ENCODE results near the gene NFATC2.
"Not testable (repeated sequence)": the region's sequence is repeated elsewhere in the genome, so short reads cannot be mapped to it uniquely, and the experiment has no call there.

Gene NFATC2

GRCh38 chr20:51359947-51360346 is 182.6 kb downstream of the NFATC2 start:
- DNase-seq (ENCODE audit: low read depth in 3 of 3): no peak

- no peak for DNase-seq (ENCODE audit: low read depth in 3 of 3)
These were observed 183.1 kb downstream of the NFATC2 start for GRCh38 chr20:51359401-51359800.

GRCh38 chr20:51358032-51358724 is 184.3 kb downstream of the NFATC2 start:
- DNase-seq (ENCODE audit: low read depth in 3 of 3): no peak

- no peak for DNase-seq (ENCODE audit: low read depth in 3 of 3)
These were observed 185.0 kb downstream of the NFATC2 start for GRCh38 chr20:51357543-51357942.

GRCh38 chr20:51356871-51357270 is 185.6 kb downstream of the NFATC2 start:
- DNase-seq (ENCODE audit: low read depth in 3 of 3): no peak

GRCh38 chr20:51354769-51355319 is 187.7 kb downstream of the NFATC2 start:
- no peak for DNase-seq (ENCODE audit: low read depth in 3 of 3)

GRCh38 chr20:51354191-51354768 is 188.2 kb downstream of the NFATC2 start:
- no peak for DNase-seq (ENCODE audit: low read depth in 3 of 3)

- no peak for DNase-seq (ENCODE audit: low read depth in 3 of 3)
These were observed 189.0 kb downstream of the NFATC2 start for GRCh38 chr20:51353491-51353890.

GRCh38 chr20:51352791-51353190 is 189.7 kb downstream of the NFATC2 start:
- DNase-seq (ENCODE audit: low read depth in 3 of 3): no peak

GRCh38 chr20:51350941-51351631 is 191.4 kb downstream of the NFATC2 start:
- no peak for DNase-seq (ENCODE audit: low read depth in 3 of 3)

- no peak for DNase-seq (ENCODE audit: low read depth in 3 of 3)
These were observed 193.6 kb downstream of the NFATC2 start for GRCh38 chr20:51348876-51349275.

GRCh38 chr20:51347831-51348230 is 194.7 kb downstream of the NFATC2 start:
- no peak for DNase-seq (ENCODE audit: low read depth in 3 of 3)

- no peak for DNase-seq (ENCODE audit: low read depth in 3 of 3)
These were observed 195.6 kb downstream of the NFATC2 start for GRCh38 chr20:51346686-51347485.

GRCh38 chr20:51345601-51346101 is 196.9 kb downstream of the NFATC2 start:
- no peak for DNase-seq (ENCODE audit: low read depth in 3 of 3)

- not testable (repeated sequence) for DNase-seq (ENCODE audit: low read depth in 3 of 3)
These were observed 198.7 kb downstream of the NFATC2 start for GRCh38 chr20:51343802-51344201.

- no peak for DNase-seq (ENCODE audit: low read depth in 3 of 3)
These were observed 199.8 kb downstream of the NFATC2 start for GRCh38 chr20:51342510-51343236.

GRCh38 chr20:51341581-51341980 is 200.9 kb downstream of the NFATC2 start:
- DNase-seq (ENCODE audit: low read depth in 3 of 3): no peak

GRCh38 chr20:51340451-51340840 is 202.1 kb downstream of the NFATC2 start:
- DNase-seq (ENCODE audit: low read depth in 3 of 3): no peak

- DNase-seq (ENCODE audit: low read depth in 3 of 3): no peak
These were observed 202.6 kb downstream of the NFATC2 start for GRCh38 chr20:51339721-51340450.

GRCh38 chr20:51338692-51339440 is 203.7 kb downstream of the NFATC2 start:
- DNase-seq (ENCODE audit: low read depth in 3 of 3): no peak
